GM20000 (cell line): ENCODE results near the gene CD72.

Experiments used
- DNase-seq: peaks from one replicate; pipeline ENCODE4 v3.0.0; 2012; ENCODE audit warnings: low spot score
- CTCF ChIP-seq: IDR thresholded peaks from 2 replicates; pipeline ENCODE4 v1.5.1; 2012; ENCODE audit warnings: mild to moderate bottlenecking, control low read depth; ENCODE audit errors: extremely low read depth, missing control alignments

CD72 gene

GRCh38 chr9:35566417-35566816 is 51.8 kb downstream of the CD72 start:
- no peak for DNase-seq
- TF ChIP-seq CTCF = no peak

- no peak for TF ChIP-seq CTCF
- DNase-seq = no peak
Observed at GRCh38 chr9:35564658-35565061, 53.6 kb downstream of the CD72 start.

- no peak for DNase-seq
- no peak for TF ChIP-seq CTCF
Observed at GRCh38 chr9:35563791-35564197, 54.4 kb downstream of the CD72 start.

GRCh38 chr9:35562895-35563780 is 55.1 kb downstream of the CD72 start:
- TF ChIP-seq CTCF = no peak
- no peak for DNase-seq

GRCh38 chr9:35561468-35562261 is 56.5 kb downstream of the CD72 start:
- no peak for DNase-seq
- TF ChIP-seq CTCF = no peak

- TF ChIP-seq CTCF = no peak
- no peak for DNase-seq
Observed at GRCh38 chr9:35560625-35561337, 57.4 kb downstream of the CD72 start.
